OCI-LY3 (cell line): ENCODE results near the gene LRRC66.

ENCODE experiments used
- H2AFZ ChIP-seq: fragments of 200-600, 300-600 bp; shearing (Covaris generic); 2 replicates; pipeline ENCODE4 v1.6.0; 2014; ENCODE audit warnings: antibody characterized with exemption, low read depth, low read length
- H3K27ac ChIP-seq: fragments of 200-600, 300-600 bp; sonication (generic); 2 replicates; pipeline ENCODE4 v1.5.1; 2014; ENCODE audit warnings: mild to moderate bottlenecking, low read length, moderate library complexity, mixed read lengths
- H3K27me3 ChIP-seq: fragments of 200-600, 300-600 bp; sonication (generic); 2 replicates; pipeline ENCODE4 v1.6.1; 2014; ENCODE audit warnings: low read depth, low read length, mixed read lengths
- H3K36me3 ChIP-seq: fragments of 200-600, 300-600 bp; sonication (generic); replicated peaks from 2 replicates; pipeline ENCODE3; 2014; ENCODE audit warnings: low read depth, low read length, mixed read lengths
- H3K4me1 ChIP-seq: fragments of 300-600, 200-600 bp; sonication (generic); 2 replicates; pipeline ENCODE4 v1.6.1; 2014; ENCODE audit warnings: low read length, mixed read lengths
- H3K4me2 ChIP-seq: fragments of 200-600, 300-600 bp; sonication (generic); 2 replicates; pipeline ENCODE4 v1.6.1; 2014; ENCODE audit warnings: low read length, mixed read lengths
- H3K4me3 ChIP-seq: fragments of 300-600, 200-600 bp; sonication (generic); 2 replicates; pipeline ENCODE4 v1.5.1; 2014; ENCODE audit warnings: antibody characterized with exemption, mild to moderate bottlenecking, low read length, moderate library complexity
- H3K79me2 ChIP-seq: fragments of 300-600, 200-600 bp; shearing (Covaris generic); 2 replicates; pipeline ENCODE4 v1.6.1; 2014; ENCODE audit warnings: mild to moderate bottlenecking, low read length, mixed read lengths
- H3K9ac ChIP-seq: fragments of 300-600, 200-600 bp; shearing (Covaris generic); 2 replicates; pipeline ENCODE4 v1.6.0; 2014; ENCODE audit warnings: mild to moderate bottlenecking, low read length, moderate library complexity
- H3K9me3 ChIP-seq: fragments of 200-600, 300-600 bp; shearing (Covaris generic); 2 replicates; pipeline ENCODE4 v1.6.1; 2014; ENCODE audit warnings: low read length, mixed read lengths; ENCODE audit not compliant: insufficient read depth
- H4K20me1 ChIP-seq: fragments of 200-600, 300-600 bp; sonication (generic); 2 replicates; pipeline ENCODE4 v1.6.1; 2016; ENCODE audit warnings: low read length, mixed read lengths; ENCODE audit not compliant: insufficient read depth
- CTCF ChIP-seq: fragments of 200-600, 300-600 bp; sonication (generic); IDR thresholded peaks from 2 replicates; pipeline ENCODE4 v1.5.1; 2014; ENCODE audit warnings: antibody characterized with exemption, low read length, low read depth
- EZH2phosphoT487 ChIP-seq: fragments of 200-600 bp; shearing (Covaris generic); IDR thresholded peaks from 2 replicates; pipeline ENCODE4 v1.6.1; 2018; ENCODE audit warnings: antibody characterized with exemption, mixed run types, low read depth

Gene LRRC66

DNA sequence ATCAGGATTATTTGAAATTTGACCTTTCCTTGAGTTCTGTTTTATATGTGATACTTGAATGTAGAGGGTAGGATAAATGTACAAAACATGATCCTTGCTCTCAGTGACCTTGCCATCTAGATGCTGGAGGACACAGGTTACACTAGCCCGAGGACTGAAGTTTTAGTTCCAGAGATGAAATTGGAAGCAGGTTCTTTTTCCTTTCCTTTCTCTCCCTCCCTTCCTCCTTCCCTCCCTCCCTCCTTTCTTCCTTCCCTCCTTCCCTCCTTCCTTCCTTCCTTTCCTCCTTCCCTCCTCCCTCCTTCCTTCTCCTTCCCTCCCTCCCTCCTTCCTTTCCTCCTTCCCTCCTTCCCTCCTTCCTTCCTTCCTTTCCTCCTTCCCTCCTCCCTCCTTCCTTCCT, 54.3 kb downstream of the LRRC66 start:
- no peaks in the 10 kb centered on the region for H3K4me1 ChIP-seq
- no peaks in the 10 kb centered on the region for H3K79me2 ChIP-seq
- H3K9me3 ChIP-seq = no peaks in the 10 kb centered on the region
- H3K4me3 ChIP-seq = no peak overlapping the region
- H4K20me1 ChIP-seq = no peaks in the 10 kb centered on the region
- no peak overlapping the region for H3K9ac ChIP-seq
- no peaks in the 10 kb centered on the region for H3K27me3 ChIP-seq
- TF ChIP-seq EZH2phosphoT487 = no peak
- no peak for TF ChIP-seq CTCF
- H3K4me2 ChIP-seq = no peak overlapping the region
- H3K27ac ChIP-seq = no peak overlapping the region
- no peaks in the 10 kb centered on the region for H3K36me3 ChIP-seq
- H2AFZ ChIP-seq = no peak overlapping the region

- Histone ChIP-seq H3K27ac (no peak overlapping the region), H3K27me3 (no peaks in the 10 kb centered on the region), H3K79me2 (no peaks in the 10 kb centered on the region), H3K36me3 (no peaks in the 10 kb centered on the region), H3K4me1 (no peaks in the 10 kb centered on the region), H3K4me3 (no peak overlapping the region), H3K9me3 (no peaks in the 10 kb centered on the region), H3K4me2 (no peak overlapping the region), H4K20me1 (no peaks in the 10 kb centered on the region), H2AFZ (no peak overlapping the region), H3K9ac (no peak overlapping the region)
- TF ChIP-seq CTCF (no peak), EZH2phosphoT487 (no peak)
These were observed 56.2 kb downstream of the LRRC66 start for GRCh38 chr4:51963841-51964517.

DNA sequence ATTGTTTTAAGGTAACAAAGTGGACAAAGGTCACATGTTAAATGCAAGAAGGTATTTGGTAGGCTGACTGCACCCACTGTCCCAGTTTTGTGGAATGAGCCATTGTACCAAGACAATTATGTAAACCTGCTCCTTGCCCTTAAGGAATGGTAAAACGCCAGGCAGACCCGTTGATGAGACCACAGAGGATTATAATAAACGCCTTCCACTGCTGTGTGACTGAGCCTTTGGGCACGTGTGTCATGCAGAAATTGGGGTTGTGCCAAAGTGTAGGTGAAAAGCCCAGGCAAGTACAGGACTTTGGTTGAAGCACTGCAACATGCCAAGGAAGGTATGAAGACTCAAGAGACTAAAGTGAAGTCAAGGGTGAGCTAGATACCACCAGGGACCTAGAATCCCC, 59.7 kb downstream of the LRRC66 start:
- Histone ChIP-seq H3K4me3 (no peak overlapping the region), H3K27me3 (no peaks in the 10 kb centered on the region), H2AFZ (no peak overlapping the region), H3K9ac (no peak overlapping the region), H3K27ac (no peak overlapping the region), H4K20me1 (no peaks in the 10 kb centered on the region), H3K4me1 (no peaks in the 10 kb centered on the region), H3K36me3 (no peaks in the 10 kb centered on the region), H3K9me3 (no peaks in the 10 kb centered on the region), H3K79me2 (no peaks in the 10 kb centered on the region), H3K4me2 (no peak overlapping the region)
- no peak for TF ChIP-seq EZH2phosphoT487
- no peak for TF ChIP-seq CTCF

GRCh38 chr4:51958199-51958968, 61.8 kb downstream of the LRRC66 start:
- Histone ChIP-seq H3K9me3 (no peaks in the 10 kb centered on the region), H2AFZ (no peak overlapping the region)
- no peak for TF ChIP-seq EZH2phosphoT487
- TF ChIP-seq CTCF = no peak

More at GRCh38 chr4:51958199-51958968, 61.8 kb downstream of the LRRC66 start:
- Histone ChIP-seq H3K27ac (no peak overlapping the region), H3K4me3 (no peak overlapping the region), H4K20me1 (no peaks in the 10 kb centered on the region), H3K4me1 (no peaks in the 10 kb centered on the region), H3K27me3 (no peaks in the 10 kb centered on the region), H3K79me2 (no peaks in the 10 kb centered on the region), H3K4me2 (no peak overlapping the region), H3K36me3 (no peaks in the 10 kb centered on the region), H3K9ac (no peak overlapping the region)
